GM21825 (cell line): ENCODE data around the gene ERICH6.

Experiments
- ATAC-seq: cut with Tn5 transposase; IDR thresholded peaks from one replicate; pipeline ENCODE4 v1.9.1; 2021; ENCODE audit warnings: mild to moderate bottlenecking, moderate library complexity; ENCODE audit not compliant: unreplicated experiment

The ERICH6 gene

GRCh38 chr3:150620002-150620689 lies 83.6 kb downstream of the ERICH6 start:
- ATAC-seq: no peak

GRCh38 chr3:150613709-150614480 lies 89.8 kb downstream of the ERICH6 start:
- no peak for ATAC-seq

GRCh38 chr3:150613034-150613433 lies 90.7 kb downstream of the ERICH6 start:
- ATAC-seq: no peak

GRCh38 chr3:150612494-150612893 lies 91.2 kb downstream of the ERICH6 start:
- ATAC-seq: no peak

- ATAC-seq: no peak
Measured at GRCh38 chr3:150611666-150612065, 92.1 kb downstream of the ERICH6 start.

- ATAC-seq: no peak
Measured at GRCh38 chr3:150610785-150611184, 92.9 kb downstream of the ERICH6 start.

- ATAC-seq: no peak
Measured at GRCh38 chr3:150609988-150610387, 93.7 kb downstream of the ERICH6 start.
